Measurements from ENCODE around the gene EVC.

EVC gene

DNA sequence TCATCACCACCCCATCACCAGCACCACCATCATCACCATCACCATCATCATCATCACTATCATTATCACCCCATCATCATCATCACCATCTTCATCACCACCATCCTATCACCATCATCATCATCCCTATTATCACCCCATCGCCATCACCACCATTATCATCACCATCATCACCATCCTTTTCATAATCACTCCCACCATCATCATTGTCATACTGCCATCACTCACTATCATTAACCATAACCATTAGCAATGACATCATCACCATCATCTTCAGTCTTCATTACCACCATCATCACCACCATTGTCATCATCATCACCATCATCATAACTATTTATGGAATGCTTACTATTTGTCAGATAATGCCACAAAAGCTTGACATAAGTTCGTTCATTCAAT, 146.2 kb downstream of the EVC start:
- no peaks in the 10 kb centered on the region for H3K27me3 ChIP-seq (ENCODE audit: insufficient read depth, low read length, poor library complexity)
- no peaks in the 10 kb centered on the region for H3K79me2 ChIP-seq (ENCODE audit: insufficient read depth, low read length)
- no peaks in the 10 kb centered on the region for H4K20me1 ChIP-seq (ENCODE audit: insufficient read depth, low read length)
- H3K4me2 ChIP-seq (ENCODE audit: insufficient read depth, low read length): no peak overlapping the region
- no peak overlapping the region for H2AFZ ChIP-seq (ENCODE audit: low read depth, low read length)
- no peak overlapping the region for H3K4me3 ChIP-seq (ENCODE audit: low read depth in 1 of 2, low read length in 2 of 2)
- DNase-seq (no peak), ATAC-seq (ENCODE audit: insufficient read depth, low read depth) (no peak)
- no peak overlapping the region for H3K9ac ChIP-seq (ENCODE audit: low read depth, low read length)
- H3K27ac ChIP-seq (ENCODE audit: low read length): no peak overlapping the region
- no peak for TF ChIP-seq EZH2 (IDR thresholded peaks at IDR 0.05; ENCODE audit: borderline replicate concordance, low read depth, low read length, severe bottlenecking)
- TF ChIP-seq, protein P1, sequence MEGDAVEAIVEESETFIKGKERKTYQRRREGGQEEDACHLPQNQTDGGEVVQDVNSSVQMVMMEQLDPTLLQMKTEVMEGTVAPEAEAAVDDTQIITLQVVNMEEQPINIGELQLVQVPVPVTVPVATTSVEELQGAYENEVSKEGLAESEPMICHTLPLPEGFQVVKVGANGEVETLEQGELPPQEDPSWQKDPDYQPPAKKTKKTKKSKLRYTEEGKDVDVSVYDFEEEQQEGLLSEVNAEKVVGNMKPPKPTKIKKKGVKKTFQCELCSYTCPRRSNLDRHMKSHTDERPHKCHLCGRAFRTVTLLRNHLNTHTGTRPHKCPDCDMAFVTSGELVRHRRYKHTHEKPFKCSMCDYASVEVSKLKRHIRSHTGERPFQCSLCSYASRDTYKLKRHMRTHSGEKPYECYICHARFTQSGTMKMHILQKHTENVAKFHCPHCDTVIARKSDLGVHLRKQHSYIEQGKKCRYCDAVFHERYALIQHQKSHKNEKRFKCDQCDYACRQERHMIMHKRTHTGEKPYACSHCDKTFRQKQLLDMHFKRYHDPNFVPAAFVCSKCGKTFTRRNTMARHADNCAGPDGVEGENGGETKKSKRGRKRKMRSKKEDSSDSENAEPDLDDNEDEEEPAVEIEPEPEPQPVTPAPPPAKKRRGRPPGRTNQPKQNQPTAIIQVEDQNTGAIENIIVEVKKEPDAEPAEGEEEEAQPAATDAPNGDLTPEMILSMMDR (IDR thresholded peaks at IDR 0.05; ENCODE audit: borderline replicate concordance, extremely low read depth, low read length, poor library complexity, severe bottlenecking): no peak
- H3K36me3 ChIP-seq (ENCODE audit: insufficient read depth, low read length): no peaks in the 10 kb centered on the region
- no peaks in the 10 kb centered on the region for H3K4me1 ChIP-seq (ENCODE audit: insufficient read depth, low read length)
- no peaks in the 10 kb centered on the region for H3K9me3 ChIP-seq (ENCODE audit: insufficient read depth, low read length, severe bottlenecking)

- Histone ChIP-seq H3K27ac (ENCODE audit: low read length) (no peak overlapping the region), H3K9me3 (ENCODE audit: insufficient read depth, low read length, severe bottlenecking) (no peaks in the 10 kb centered on the region), H3K9ac (ENCODE audit: low read depth, low read length) (no peak overlapping the region), H3K4me3 (ENCODE audit: low read depth in 1 of 2, low read length in 2 of 2) (no peak overlapping the region), H3K4me1 (ENCODE audit: insufficient read depth, low read length) (no peaks in the 10 kb centered on the region), H3K79me2 (ENCODE audit: insufficient read depth, low read length) (no peaks in the 10 kb centered on the region), H2AFZ (ENCODE audit: low read depth, low read length) (no peak overlapping the region), H3K4me2 (ENCODE audit: insufficient read depth, low read length) (no peak overlapping the region), H3K27me3 (ENCODE audit: insufficient read depth, low read length, poor library complexity) (no peaks in the 10 kb centered on the region), H4K20me1 (ENCODE audit: insufficient read depth, low read length) (no peaks in the 10 kb centered on the region), H3K36me3 (ENCODE audit: insufficient read depth, low read length) (no peaks in the 10 kb centered on the region)
- TF ChIP-seq, protein P1 (IDR thresholded peaks at IDR 0.05; ENCODE audit: borderline replicate concordance, extremely low read depth, low read length, poor library complexity, severe bottlenecking): no peak
- no peak for TF ChIP-seq EZH2 (IDR thresholded peaks at IDR 0.05; ENCODE audit: borderline replicate concordance, low read depth, low read length, severe bottlenecking)
- ATAC-seq (ENCODE audit: insufficient read depth, low read depth): no peak
- DNase-seq: no peak
Observed at GRCh38 chr4:5858020-5858769, 147.2 kb downstream of the EVC start.

- H3K36me3 ChIP-seq (ENCODE audit: insufficient read depth, low read length): no peaks in the 10 kb centered on the region
- DNase-seq (peak; percentile 7), ATAC-seq (ENCODE audit: insufficient read depth, low read depth) (no peak)
- no peak overlapping the region for H2AFZ ChIP-seq (ENCODE audit: low read depth, low read length)
- H3K9ac ChIP-seq (ENCODE audit: low read depth, low read length): no peak overlapping the region
- TF ChIP-seq EZH2 (IDR thresholded peaks at IDR 0.05; ENCODE audit: borderline replicate concordance, low read depth, low read length, severe bottlenecking): no peak
- TF ChIP-seq, protein P1 (IDR thresholded peaks at IDR 0.05; ENCODE audit: borderline replicate concordance, extremely low read depth, low read length, poor library complexity, severe bottlenecking): no peak
- H3K9me3 ChIP-seq (ENCODE audit: insufficient read depth, low read length, severe bottlenecking): no peaks in the 10 kb centered on the region
- H3K27ac ChIP-seq (ENCODE audit: low read length): no peak overlapping the region
- peaks cover 14% of the 10 kb centered on the region for H3K4me1 ChIP-seq (ENCODE audit: insufficient read depth, low read length)
- no peaks in the 10 kb centered on the region for H3K79me2 ChIP-seq (ENCODE audit: insufficient read depth, low read length)
- H3K27me3 ChIP-seq (ENCODE audit: insufficient read depth, low read length, poor library complexity): no peaks in the 10 kb centered on the region
- H3K4me2 ChIP-seq (ENCODE audit: insufficient read depth, low read length): no peak overlapping the region
- H4K20me1 ChIP-seq (ENCODE audit: insufficient read depth, low read length): peaks cover 3% of the 10 kb centered on the region; the same call in 1 of the 2 replicates
- no peak overlapping the region for H3K4me3 ChIP-seq (ENCODE audit: low read depth in 1 of 2, low read length in 2 of 2)
Observed at GRCh38 chr4:5863461-5864113, 152.6 kb downstream of the EVC start.
